ENCODE measurements around the gene KCNG2. TPM values are rescaled to one million over a fixed set of nuclear protein-coding genes. Genes with fewer than 3 reads are reported as not detected.

Gene KCNG2
- polyA plus RNA-seq, 1 of the 3 experiments (the other 2 are of a cell fraction): not detected

DNA sequence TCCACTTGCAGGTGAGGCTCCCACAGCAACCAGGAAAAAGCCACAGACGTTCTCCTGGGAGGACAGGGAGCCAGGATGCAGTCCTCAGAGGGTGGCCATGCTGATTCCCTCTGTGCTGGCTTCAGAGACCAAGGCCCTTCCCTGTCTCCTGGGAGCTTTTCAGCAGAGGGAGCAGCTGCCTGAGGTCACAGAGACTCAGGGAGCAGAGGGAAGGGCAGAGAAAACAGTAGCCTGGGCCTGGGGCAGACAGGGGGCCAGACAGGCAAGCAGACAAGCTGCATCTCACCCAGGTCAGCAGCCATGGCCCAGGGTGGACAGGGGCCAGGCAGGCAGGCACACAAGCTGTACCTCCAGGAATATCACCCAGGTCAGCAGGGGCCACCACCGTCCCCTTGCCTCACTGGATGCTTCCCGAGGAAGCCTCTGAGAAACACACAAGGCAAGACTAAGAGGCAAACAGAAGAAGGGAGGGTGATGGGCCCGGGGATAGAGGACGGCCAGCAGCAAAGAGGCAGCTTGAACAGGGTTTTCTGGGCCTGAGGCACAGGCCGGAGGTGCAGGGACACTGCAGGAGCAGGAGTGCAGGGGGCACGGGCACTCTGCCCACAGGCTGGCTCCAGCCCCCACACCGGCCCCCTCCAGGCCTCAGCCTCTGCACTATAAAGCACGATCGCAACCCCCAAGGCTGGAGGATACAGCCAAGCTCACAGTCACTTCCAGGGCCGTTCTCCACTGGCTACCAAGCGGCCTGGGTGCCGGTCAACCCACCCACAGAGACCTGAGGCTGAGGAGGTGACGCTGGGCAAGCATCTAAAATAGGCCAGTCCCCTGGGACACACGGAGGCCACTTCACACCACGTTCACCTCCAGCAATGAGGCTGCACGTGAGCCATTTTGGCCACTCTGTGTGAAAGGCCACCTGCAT is 147.6 kb downstream of the KCNG2 start:
- Histone ChIP-seq H3K27me3 (ENCODE audit: insufficient read depth) (no peaks in the 10 kb centered on the region), H3K79me2 (ENCODE audit: insufficient read depth) (peaks cover 39% of the 10 kb centered on the region), H3K4me3 (ENCODE audit: low read depth in 2 of 2, low read length in 1 of 2) (no peak overlapping the region), H3K27ac (ENCODE audit: low read depth in 2 of 2, low read length in 1 of 2) (no peak overlapping the region), H3K4me2 (no peak overlapping the region), H3K36me3 (replicated peaks in 1 of 2; ENCODE audit: control insufficient read depth in 1 of 2, insufficient read depth in 2 of 2, low read length in 1 of 2) (peaks cover 4 to 8% of the 10 kb centered on the region in 2 experiments), H3K9ac (no peak overlapping the region), H2AFZ (ENCODE audit: low read depth) (no peak overlapping the region), H3K9me2 (no peaks in the 10 kb centered on the region), H3F3A (replicated peaks; ENCODE audit: insufficient read depth) (no peaks in the 10 kb centered on the region), H4K20me1 (ENCODE audit: insufficient read depth) (peaks cover 25% of the 10 kb centered on the region; the same call in 1 of the 2 replicates), H3K9me3 (no peaks in the 10 kb centered on the region), H3K4me1 (ENCODE audit: control insufficient read depth in 1 of 2, insufficient read depth in 2 of 2, low read depth in 1 of 2, low read length in 1 of 2) (peaks cover 2 to 8% of the 10 kb centered on the region in 2 experiments; a peak in 1 of 4 replicates)
- 93% methylated on average over 10 of the region's 17 CpGs for WGBS (ENCODE audit: low lambda C conversion rate)
- DNase-seq: no peak
- ChIA-PET POLR2A (no interaction called here), CTCF (interaction anchor here (0.7 kb wide), 1 partner anchor 54 kb away, joined by 3 read pairs; no protein-coding TSS in a partner anchor)
- TF ChIP-seq RFX5 (IDR thresholded peaks at IDR 0.05; ENCODE audit: low read length) (no peak), USF2 (IDR thresholded peaks at IDR 0.05; ENCODE audit: borderline replicate concordance, low read depth, low read length) (no peak), EZH2phosphoT487 (IDR thresholded peaks at IDR 0.05; ENCODE audit: borderline replicate concordance, low read depth) (no peak), JUND (IDR thresholded peaks at IDR 0.05) (no peak), RAD21 (IDR thresholded peaks at IDR 0.05; ENCODE audit: low read length) (no peak), YY1 (IDR thresholded peaks at IDR 0.05; ENCODE audit: low read depth) (no peak), USF1 (IDR thresholded peaks at IDR 0.05; ENCODE audit: borderline replicate concordance, low read depth) (no peak)
- TF ChIP-seq, protein P1, sequence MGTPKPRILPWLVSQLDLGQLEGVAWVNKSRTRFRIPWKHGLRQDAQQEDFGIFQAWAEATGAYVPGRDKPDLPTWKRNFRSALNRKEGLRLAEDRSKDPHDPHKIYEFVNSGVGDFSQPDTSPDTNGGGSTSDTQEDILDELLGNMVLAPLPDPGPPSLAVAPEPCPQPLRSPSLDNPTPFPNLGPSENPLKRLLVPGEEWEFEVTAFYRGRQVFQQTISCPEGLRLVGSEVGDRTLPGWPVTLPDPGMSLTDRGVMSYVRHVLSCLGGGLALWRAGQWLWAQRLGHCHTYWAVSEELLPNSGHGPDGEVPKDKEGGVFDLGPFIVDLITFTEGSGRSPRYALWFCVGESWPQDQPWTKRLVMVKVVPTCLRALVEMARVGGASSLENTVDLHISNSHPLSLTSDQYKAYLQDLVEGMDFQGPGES (IDR thresholded peaks at IDR 0.05; ENCODE audit: low read depth, low read length): no peak
- TF ChIP-seq, protein P2, sequence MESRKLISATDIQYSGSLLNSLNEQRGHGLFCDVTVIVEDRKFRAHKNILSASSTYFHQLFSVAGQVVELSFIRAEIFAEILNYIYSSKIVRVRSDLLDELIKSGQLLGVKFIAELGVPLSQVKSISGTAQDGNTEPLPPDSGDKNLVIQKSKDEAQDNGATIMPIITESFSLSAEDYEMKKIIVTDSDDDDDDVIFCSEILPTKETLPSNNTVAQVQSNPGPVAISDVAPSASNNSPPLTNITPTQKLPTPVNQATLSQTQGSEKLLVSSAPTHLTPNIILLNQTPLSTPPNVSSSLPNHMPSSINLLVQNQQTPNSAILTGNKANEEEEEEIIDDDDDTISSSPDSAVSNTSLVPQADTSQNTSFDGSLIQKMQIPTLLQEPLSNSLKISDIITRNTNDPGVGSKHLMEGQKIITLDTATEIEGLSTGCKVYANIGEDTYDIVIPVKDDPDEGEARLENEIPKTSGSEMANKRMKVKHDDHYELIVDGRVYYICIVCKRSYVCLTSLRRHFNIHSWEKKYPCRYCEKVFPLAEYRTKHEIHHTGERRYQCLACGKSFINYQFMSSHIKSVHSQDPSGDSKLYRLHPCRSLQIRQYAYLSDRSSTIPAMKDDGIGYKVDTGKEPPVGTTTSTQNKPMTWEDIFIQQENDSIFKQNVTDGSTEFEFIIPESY (IDR thresholded peaks at IDR 0.05; ENCODE audit: borderline replicate concordance, low read depth): no peak

Data from SK-N-SH (cell line).